Stimulated activated CD4-positive, alpha-beta T cell treated with anti-CD3 and anti-CD28 coated beads, Interleukin-12 subunit alpha, Interleukin-12 subunit beta, amount 100 ng/mL, for 24 hours (primary cell): ENCODE results near the gene FGFR1OP2.
A peak's percentile ranks its signal among the peaks of the same experiment; 100 is the strongest.
"Not testable (repeated sequence)": the region's sequence is repeated elsewhere in the genome, so short reads cannot be mapped to it uniquely, and the experiment has no call there.

Experiments
- DNase-seq, 2 experiments: peaks; one replicate each; pipeline ENCODE4 v3.0.0-alpha.2; 2020; ENCODE audit warnings: low read depth in 2 of 2

Gene FGFR1OP2

DNA sequence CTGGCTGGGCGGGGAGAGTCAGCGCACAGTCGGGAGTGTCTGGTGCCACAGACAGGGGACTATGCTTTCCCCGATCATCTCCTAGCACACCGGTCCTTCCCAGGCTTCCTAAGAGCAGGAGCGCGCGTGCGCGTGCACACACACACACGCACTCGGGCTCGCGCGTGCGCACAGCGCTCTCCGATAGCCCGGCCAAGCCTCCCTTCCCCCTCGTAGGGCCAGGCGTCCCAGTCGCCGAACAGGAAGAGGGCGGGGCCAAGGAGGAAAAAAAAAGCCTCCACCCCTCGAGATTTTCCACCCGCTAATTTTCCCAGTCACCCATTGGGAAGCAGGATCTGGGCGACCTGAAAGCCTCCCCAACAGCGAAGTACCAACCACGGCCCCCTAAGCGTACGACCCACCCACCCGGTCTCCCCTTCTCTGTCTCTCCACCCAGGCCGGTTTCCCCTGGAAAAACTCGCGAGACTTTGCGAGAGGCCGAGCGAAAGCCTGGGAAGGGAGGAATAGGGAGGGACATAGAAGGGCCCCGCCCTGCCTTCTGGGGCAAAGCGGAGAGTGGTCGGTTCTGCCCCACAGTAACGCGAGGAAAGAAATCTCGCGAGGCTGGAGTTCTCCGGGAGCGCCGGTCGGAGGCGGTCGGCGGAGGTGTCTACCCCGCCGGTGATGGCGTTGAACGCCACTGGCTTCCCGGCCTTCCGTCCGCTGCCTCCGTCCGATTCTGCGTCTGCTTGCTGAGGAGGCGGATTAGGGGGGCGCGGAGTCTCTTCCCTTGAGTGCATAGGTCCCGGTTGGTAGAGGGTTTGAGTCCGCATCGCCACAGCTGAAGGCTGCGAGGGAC is at the start of gene FGFR1OP2, which contains the start of gene INTS13:
FGFR1OP2 (plus strand) TSS at position 608 of the 838 bp plus-strand sequence. CDS start 15,689 bp downstream, outside the sequence.
INTS13 (minus strand) TSS at position 119 of the 838 bp plus-strand sequence. CDS start 1,178 bp downstream, outside the sequence.
- peak; percentile 93 to 98 for DNase-seq

DNA sequence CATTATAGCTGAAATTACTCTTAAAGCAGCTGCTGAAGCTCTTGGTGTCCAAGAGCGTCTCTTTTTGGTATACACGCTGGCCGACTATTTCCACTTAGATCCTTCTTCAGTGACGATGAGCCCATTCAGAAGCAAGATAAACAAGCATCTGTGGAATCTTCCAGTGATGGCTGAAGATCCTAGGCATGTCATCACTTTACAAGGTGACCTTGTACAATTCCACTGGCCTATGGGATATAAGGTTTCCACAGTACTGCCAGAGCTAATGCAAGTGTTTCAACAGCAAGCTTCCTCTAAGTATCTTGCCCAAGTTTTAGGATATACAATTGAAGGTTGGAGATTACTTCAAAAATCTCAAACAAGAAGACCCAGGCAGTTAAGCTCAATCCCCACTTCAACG is 47.5 kb upstream of the FGFR1OP2 start:
- DNase-seq: no peak

DNA sequence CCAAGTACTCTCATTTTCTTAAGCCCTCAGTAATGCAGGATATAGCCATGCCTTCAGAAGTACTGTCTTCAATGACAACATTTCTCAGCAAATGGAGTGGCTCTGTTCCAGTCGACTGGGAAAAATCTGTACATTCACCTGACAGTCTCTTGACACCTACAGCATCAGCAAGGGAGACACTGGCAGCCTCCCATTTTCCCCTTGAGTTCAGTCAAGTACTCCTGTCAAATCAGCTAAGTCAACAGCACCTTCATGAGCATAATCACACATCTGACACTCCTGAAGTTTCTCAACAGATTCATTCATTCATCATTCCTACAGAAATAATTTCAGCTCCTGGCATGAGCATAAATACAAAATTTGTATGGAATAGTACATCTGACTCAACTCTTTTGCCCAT is 46.6 kb upstream of the FGFR1OP2 start:
- DNase-seq: no peak

DNA sequence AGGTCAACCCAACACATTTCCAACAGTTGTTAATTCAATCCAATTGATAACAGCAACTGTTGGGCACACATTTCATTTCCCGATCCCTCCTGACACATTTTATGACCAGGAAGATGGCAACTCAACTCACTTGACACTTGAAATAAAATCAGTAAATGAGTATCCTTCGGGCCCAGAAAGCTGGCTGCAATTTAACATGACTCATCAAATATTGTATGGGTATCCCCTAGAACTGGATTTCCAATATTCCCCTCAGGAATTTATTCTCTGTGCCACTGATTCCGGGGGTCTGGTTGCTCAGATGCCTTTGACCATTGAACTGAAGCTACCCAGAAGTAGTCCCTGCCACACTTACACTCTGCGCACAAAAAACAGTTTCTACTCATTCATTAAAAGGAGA is 42.6 kb upstream of the FGFR1OP2 start:
- no peak for DNase-seq

DNA sequence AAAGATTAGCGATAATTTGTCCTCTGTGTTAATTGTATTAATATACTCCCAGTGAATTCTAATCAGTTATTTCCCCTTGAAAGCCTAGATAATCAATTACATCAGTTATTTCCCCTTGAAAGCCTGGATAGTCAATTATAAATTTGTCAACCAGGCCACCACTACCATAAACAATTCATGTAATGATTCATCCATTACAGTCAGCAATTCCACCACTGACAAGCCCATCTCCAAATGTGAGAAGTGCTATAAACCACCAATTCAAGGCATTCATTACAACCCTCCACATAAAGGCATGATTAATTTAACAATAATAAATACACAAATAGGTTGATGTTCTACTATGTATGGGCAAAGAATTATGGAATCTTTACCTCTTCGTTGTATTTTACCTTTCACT is 41.4 kb upstream of the FGFR1OP2 start:
- DNase-seq: no peak

DNA sequence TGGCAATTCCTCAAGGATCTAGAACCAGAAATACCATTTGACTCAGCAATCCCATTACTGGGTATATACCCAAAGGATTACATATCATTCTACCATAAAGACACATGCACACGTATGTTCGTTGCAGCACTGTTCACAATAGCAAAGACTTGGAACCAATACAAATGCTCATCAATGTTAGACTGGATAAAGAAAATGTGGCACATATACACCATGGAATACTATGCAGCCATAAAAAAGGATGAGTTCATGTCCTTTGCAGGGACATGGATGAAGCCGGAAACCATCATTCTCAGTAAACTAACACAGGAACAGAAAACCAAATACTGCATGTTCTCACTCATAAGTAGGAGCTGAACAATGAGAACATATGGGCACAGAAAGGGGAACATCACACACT is 34.9 kb upstream of the FGFR1OP2 start:
- DNase-seq: not testable (repeated sequence)

DNA sequence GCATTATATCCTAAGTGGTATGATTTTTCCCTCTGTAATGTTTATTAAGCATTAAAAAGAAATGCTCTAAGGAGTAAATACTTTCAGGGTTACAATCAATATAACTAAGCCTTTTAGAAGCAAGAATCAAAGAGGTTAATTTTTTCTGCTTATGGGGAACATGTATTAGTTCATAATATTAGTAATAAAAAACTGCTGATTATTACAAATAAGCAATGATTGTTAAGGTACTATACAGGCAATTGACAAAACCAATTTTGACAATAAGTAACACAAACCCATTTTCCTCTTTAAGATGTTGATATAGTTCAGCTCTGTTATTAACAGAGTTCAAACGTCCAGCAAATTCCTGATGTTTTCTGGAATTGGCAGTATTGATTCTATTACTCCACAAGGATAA is 32.2 kb upstream of the FGFR1OP2 start:
- DNase-seq: no peak

DNA sequence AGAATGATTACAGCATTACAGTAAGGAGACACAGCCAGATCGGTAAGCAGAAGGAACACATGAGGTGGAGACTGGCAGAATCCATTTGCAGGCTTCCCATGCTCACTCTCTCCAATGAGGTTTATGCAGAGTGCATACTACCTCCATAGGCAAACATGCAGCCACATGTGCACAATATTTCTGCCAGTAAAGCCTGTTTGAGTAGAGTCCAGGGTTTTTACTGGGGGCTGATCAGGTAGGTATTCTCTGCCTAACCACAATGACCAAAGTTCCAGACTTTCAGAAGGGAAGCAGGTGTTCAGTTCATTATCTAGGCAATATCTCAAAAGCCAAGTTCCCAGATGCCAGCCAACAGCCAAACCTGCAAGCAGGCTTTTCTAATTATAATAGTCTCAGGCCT is 31.6 kb upstream of the FGFR1OP2 start:
- DNase-seq: no peak

DNA sequence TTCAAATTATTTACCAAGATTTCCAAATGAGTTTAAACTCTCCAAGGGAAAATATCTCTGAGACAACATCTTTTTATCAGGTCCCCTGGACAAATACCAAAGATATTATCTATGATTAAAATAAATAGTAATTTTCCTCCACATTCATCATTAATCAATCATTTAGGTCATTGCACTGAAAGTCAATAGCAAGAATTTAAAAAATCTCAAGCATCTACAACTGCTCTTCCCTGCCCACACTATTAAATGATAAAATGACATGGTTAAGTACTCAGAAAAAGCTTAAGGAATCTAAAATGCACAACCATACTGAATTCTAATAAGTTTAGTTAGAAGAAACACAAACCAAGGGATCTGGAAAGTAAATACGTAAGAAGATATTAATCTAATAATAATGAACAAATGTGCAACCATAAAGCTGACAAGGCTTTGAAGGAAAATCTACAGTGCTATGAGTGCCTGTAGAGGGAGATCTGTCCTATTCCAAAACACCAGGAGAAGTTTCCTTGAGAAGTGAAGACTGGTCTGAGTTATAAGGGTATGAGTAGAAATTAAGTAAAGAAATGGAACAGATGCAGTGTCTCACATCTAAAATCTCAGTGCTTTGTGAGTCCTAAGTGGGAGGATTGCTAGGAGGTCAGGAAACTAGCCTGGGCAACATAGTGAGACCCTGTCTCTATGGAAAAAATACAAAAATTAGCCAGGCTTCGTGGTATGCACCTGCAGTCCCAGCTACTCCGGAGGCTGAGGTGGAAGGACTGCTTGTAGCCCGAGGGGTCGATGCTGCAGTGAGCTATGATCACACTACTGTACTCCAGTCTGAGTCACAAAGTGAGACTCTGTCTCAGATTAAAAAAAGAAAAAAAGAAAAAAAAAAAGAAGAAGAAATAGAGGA is 19.7 kb upstream of the FGFR1OP2 start:
- DNase-seq: no peak

DNA sequence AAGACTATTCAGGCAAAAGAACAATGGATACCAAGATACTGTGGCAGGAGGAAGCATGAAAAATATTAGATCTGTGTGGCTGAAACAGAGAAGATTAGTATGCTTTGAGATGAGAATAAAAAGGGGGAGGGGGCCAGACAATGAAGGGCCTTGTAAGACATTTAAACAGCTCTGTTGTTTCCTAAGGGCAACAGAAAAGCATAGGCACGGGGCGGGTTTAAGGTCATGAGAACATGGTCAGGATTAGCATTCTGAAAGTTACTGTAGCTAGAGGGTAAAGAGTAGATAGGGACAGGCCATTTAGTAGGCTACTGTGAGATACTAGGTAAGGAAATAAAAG is 19.1 kb upstream of the FGFR1OP2 start:
- no peak for DNase-seq

DNA sequence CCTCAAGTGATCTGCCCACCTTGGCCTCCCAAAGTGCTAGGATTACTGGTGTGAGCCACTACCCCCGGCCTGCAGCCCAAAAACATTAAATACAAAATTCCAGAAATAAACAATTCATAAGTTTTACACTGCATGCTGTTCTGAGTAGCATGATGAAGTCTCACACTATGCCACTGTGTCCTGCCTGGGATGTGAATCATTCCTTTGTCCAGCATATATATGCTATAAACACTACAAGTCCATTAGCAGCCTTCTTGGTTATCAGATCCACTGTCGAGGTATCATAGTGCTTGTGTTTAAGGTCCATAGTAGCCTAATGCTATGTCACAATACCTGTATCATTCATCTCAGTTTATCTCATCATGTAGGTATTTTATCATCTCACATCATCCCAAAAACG is 16.4 kb upstream of the FGFR1OP2 start:
- no peak for DNase-seq

DNA sequence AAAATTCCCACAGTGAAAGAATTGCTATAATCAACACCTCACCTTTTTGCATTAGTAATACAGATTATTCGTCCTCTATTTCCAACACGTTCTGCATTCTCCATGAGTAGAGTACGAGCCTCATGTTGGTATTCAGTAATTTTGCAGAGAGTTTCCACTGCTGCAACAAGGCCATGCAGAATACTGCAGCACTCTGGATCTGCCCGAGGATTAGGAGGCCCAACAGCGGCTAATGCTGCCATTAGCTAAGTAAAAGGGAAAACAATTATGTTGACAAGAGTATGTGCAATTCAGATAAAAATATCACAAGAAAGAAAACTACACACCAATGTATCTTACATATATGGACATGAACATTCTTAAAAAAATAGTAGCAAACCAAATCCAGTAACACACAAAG is 9.6 kb upstream of the FGFR1OP2 start:
- DNase-seq: no peak

DNA sequence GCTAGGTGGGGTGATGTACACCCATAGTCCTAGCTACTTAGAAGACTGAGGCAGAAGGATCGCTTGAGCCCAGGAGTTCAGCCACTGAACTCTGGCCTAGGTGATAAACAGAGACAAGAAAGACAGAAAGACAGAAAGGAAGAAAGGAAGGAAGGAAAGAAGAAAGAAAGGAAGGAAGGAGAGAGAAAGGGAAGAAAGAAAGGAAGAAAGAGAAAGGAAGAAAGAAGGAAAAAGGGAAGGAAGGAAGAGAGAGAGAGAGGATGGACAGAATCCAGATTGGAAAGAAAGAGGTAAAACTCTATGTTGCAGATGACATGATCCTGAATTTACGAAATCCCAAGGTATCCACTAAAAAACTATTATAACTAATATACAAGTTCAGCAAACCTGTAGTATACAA is 8.7 kb upstream of the FGFR1OP2 start:
- no peak for DNase-seq

DNA sequence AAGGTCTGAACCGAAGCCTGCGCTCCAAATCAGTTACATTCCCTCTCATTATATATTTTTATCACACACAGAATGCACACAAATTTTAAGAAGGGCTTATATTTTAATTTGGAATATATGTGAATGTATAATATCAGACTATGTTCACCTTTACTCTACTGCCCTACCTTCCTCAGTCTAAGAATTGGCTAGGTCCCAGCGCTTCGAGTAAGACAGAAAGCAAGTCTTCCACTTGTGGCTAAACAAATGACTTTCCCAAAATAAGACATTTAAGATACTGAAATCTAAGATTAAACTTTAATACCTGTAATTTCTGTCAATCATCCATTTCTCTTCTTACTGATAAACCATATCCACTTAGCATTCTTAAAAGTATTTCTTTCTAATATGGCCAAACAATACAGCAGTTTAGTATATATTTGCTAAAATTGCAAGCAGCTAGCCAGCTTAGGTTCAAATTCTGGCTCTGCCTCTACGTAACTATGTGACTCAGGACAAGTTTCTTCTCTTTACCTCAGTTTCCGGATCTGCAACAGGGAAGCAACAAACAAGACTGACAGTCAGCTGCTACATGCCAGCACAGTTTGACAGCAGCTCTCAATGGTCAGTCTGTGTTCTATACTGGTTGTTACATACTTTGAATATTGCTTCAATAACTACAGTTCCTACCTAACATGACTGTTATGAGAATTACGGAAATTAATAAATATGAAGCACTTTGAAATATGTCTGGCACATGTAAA is 2.5 kb upstream of the FGFR1OP2 start:
- DNase-seq: no peak

DNA sequence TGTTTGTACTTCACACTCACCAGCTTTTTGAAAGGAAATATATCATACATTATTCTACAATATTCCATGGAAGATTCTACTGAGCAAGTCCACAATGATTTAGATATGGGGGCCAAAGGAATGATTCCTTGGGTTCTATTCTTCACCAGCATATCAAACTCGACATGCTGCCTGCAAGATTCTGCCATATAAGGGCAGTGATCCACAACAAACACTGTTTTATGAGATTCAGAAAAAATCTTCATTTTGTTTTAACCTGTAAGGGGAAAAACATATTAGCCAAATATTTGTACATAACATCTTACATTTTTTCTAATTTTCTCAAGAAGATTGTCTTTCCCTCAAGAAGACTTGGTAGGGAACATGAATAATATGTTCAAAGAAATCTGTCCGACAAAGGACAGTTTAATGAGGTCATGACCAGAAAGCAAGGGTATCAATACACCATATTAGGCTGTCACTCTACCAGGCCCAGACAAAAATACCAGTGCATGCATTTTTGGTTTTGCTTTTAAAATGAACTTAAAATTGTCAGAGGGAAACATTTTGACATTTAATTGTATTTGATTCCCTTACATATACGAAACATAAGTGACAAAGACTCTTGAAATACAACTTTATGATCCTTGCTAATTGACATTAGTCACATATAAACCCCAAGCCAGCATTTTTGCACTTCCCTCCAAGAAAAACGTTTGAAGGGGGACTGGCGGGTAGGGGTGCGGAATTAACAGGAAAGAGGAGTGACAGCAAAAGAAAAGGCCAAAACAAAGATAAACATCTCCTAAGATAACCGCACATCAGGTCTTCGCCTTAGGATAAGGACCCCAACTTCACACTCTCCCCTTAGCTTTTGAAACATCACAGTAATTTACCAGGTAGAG is 1.5 kb upstream of the FGFR1OP2 start:
- no peak for DNase-seq

DNA sequence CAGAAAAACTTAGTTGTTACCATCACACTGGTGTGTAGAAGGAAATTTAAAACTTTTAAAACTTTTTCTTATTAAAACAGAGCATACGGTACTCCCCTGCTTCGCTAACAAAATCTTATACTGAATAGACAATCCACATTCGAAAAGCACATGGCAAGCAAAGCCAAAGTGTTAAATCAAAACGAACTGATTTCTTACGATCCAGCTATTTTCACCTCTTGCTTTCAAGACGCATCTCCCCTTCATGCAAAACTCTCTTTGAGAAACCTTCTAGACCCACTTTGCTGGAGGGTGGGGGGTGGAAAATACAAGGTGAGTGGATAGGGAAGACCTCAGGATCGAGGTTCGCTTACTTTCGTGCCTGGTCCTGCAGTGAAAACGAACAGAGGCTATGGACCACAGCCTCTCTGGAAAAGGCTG is 817 bp upstream of the FGFR1OP2 start:
- DNase-seq: no peak

DNA sequence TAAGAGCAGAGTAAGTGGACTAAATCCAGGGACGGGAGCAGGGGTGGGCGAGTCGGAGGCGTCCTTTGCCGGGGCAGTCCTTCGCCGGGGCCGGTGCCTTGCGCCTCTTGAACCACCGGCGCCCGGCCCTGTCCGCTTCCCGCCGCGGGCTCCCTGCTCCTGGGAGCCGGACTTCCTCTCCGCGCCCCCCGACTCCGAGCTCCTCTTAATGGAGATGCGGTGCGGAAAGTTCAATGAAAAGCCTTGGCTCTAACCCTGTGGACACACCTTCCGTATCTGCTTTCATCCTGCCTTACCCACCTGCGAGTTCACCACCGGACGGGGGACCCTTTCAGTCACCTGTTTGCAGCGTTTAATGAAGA is 412 bp downstream of the FGFR1OP2 start:
- peak in 1 of 2 experiments; percentile 23 for DNase-seq

DNA sequence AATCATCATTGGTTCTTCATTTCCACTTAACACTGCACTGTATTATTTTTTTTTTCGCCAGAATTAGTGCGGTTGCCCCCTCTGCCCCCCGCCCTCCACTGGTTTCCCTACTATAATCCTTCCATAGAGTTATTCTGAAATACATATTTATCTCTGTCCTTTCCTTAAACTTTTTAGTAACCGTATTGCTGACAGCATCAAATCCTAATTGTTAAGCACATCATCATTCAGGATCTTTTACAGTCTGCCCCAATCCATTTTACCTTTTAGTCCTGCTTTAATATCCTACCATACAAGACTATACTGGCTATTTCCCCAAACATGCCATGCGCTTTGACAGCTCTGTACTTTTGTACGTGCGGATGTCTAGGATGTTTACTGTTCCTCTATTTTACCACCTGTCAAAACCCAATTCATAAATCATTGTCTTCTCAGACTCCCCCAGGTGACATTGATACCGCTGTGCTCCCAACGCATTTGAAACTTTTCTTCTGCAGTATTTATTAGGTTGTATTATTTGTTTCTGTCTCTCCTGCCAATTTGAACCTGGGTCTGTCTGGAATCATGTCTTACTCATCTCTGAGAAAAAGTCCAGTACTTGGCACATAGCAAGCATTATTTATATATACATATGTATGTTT is 1.0 kb downstream of the FGFR1OP2 start:
- DNase-seq: no peak

DNA sequence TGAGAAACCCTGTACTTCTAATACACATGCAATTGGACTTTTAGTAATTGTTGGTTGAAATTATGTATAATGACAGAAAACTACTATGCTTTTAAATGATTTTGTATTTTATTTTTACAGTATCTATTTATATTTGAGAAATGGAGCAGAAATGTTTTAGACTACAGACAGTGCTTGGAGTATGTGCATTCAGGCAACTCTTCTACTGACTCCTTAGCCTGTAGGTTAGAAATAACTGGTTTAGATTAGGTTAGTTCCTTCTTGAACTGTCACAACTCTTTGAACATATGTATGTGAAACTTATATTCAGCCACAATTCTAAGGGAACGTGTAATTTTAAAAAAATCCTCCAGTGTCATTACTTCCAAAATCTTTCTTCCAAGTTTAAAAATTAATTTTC is 1.7 kb downstream of the FGFR1OP2 start:
- no peak for DNase-seq

DNA sequence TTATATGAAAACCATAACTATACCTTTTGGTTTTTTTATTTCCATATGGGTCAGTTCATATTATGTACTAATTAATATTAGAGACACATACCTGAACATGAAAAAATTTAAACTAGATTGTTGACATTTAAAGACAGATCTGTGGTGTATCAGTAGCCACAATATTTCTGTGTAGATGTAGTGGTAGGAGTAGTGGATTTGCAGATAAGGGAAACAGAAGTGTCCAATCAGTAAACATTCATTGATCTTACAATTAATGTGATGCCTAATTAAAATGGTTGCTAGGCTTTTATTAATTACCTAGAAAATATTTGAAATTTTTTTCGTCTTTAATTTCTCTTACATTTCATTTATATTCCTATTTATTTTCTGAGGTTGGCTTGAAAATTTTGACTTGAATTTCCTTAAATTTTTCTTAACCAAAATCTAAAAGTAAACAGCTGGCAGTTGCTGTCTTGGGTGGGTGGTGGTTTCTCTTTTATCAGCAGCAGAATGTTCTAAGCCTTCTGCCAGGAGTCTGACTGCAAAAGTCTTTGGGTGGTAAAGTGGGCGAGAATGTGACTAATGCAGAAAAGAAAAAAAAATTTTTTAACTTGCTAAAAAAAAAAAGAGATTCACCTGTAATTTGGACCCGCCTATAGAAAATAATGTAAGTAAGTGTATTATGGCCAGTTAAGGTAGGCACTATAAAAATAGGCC is 2.4 kb downstream of the FGFR1OP2 start:
- no peak for DNase-seq
